GM12892 (cell line): Measurements from ENCODE around the gene CIT.

Experiments used
- POLR2A ChIP-seq: IDR thresholded peaks from 2 replicates; pipeline ENCODE4 v1.6.1; 2011; ENCODE audit warnings: low read depth, low read length, control low read depth
- POLR2AphosphoS5 ChIP-seq: IDR thresholded peaks from 2 replicates; pipeline ENCODE4 v1.6.1; 2011; ENCODE audit warnings: low read depth, low read length, control low read depth
- TAF1 ChIP-seq: IDR thresholded peaks from 2 replicates; pipeline ENCODE4 v1.6.1; 2011; ENCODE audit warnings: low read depth, mild to moderate bottlenecking, control low read depth, low read length, borderline replicate concordance

- TF ChIP-seq POLR2AphosphoS5: no peak
- TF ChIP-seq POLR2A: no peak
- no peak for TF ChIP-seq TAF1
Measured at GRCh38 chr12:119659289-119659897, 217.7 kb downstream of the CIT start.
